Left ventricle myocardium inferior (tissue), 1 donor: Measurements from ENCODE around the gene MAP2K1. TPM values are rescaled to one million over a fixed set of nuclear protein-coding genes. Genes with fewer than 3 reads are reported as not detected.
"Not testable (repeated sequence)": the region's sequence is repeated elsewhere in the genome, so short reads cannot be mapped to it uniquely, and the experiment has no call there.

Source experiments
- DNase-seq: peaks from one replicate; pipeline ENCODE4 v3.0.0-alpha.2; 2020
- H3K27ac ChIP-seq: fragments of 200-600 bp; replicated peaks from 2 replicates; pipeline ENCODE4 v1.8.0; 2021
- H3K27me3 ChIP-seq: fragments of 200-600 bp; 2 replicates; pipeline ENCODE4 v1.8.0; 2021; ENCODE audit warnings: low read depth
- H3K36me3 ChIP-seq: fragments of 200-600 bp; 2 replicates; pipeline ENCODE4 v1.8.0; 2021
- H3K4me1 ChIP-seq: fragments of 200-600 bp; 2 replicates; pipeline ENCODE4 v1.8.0; 2021
- H3K4me3 ChIP-seq: fragments of 200-600 bp; 2 replicates; pipeline ENCODE4 v1.8.0; 2021; ENCODE audit warnings: mild to moderate bottlenecking, moderate library complexity
- H3K9me3 ChIP-seq: fragments of 200-600 bp; replicated peaks from 2 replicates; pipeline ENCODE4 v1.8.0; 2021
- intact Hi-C: fragments of 100-400 bp; cut with micrococcal nuclease; formaldehyde crosslinking; loops from one replicate; pipeline ENCODE4 v1.11.0; 2022
- total RNA-seq: library from RNA; stranded (reverse); fragmentation: NEBNext Ultra II Directional; extraction: Animal tissue kit (Norgen Biotek cat#: 25700); gene quantifications from one replicate; pipeline ENCODE4 v1.2.1, GENCODE V29; 2021
- TF ChIP-seq, protein P1 (sequence below): fragments of 200-600 bp; IDR thresholded peaks from 2 replicates; pipeline ENCODE4 v1.8.0; 2021; ENCODE audit warnings: antibody characterized with exemption, mild to moderate bottlenecking, borderline replicate concordance
- donor health status: DM: no; HTN: yes; CAD: no; lungs with severe emphysema.

Gene MAP2K1
- total RNA-seq, 1 donor from 2014 or later, result 44.9 TPM

DNA sequence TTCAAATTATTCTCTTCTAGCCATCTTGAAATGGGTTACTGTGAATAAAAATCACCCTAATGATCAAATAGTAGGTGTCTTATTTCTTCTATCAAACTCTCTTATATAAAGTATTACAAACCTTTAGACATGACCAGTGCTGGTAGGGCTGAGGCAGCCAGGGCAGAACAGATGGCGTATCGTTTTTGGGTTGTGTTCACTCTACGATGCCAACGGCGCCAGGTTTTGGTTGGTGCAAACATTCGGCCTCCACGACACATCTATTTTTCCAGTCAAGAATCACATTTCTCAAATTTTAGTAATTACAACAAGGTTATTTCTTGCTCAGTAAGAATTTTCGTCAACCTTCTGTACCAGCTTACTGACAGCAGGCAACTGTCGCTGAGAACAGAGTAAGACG, 115.8 kb downstream of the MAP2K1 start:
- H3K36me3 ChIP-seq, result peaks cover 56% of the 10 kb centered on the region
- no peaks in the 10 kb centered on the region for H3K27me3 ChIP-seq
- peaks cover 52% of the 10 kb centered on the region for H3K4me1 ChIP-seq
- TF ChIP-seq, protein P1, sequence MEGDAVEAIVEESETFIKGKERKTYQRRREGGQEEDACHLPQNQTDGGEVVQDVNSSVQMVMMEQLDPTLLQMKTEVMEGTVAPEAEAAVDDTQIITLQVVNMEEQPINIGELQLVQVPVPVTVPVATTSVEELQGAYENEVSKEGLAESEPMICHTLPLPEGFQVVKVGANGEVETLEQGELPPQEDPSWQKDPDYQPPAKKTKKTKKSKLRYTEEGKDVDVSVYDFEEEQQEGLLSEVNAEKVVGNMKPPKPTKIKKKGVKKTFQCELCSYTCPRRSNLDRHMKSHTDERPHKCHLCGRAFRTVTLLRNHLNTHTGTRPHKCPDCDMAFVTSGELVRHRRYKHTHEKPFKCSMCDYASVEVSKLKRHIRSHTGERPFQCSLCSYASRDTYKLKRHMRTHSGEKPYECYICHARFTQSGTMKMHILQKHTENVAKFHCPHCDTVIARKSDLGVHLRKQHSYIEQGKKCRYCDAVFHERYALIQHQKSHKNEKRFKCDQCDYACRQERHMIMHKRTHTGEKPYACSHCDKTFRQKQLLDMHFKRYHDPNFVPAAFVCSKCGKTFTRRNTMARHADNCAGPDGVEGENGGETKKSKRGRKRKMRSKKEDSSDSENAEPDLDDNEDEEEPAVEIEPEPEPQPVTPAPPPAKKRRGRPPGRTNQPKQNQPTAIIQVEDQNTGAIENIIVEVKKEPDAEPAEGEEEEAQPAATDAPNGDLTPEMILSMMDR, result no peak
- no peak for DNase-seq
- intact Hi-C loops, result no loop called here
- H3K9me3 ChIP-seq, result no peaks in the 10 kb centered on the region
- H3K4me3 ChIP-seq, result no peak overlapping the region
- H3K27ac ChIP-seq, result no peak overlapping the region

DNA sequence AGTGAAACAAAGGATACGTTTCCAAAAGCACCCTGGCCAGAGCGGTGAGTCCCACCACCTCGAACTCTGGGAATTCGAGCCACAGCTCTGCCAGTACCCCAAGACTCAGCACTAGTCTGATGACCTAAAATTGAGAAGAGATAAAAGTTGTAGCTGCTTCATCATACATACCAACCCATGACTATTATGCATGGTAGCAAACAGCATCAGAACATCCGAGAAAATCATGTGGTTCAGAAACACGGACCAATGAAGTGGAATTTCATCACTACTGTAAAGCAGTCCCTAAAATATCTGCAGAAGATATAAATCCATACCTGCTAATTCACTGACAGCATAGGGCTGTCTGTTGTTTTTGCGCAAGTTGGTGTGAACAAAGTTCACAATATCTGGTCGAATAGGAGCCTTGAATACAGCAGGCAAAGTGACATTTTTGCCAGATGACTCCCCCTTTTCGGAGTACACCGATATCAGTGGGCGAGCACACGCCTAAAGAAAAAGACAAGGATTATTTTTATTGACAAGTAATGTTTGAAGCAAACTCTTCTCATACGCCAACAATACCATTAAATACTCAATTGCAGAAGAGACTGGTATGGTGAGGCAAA, 116.4 kb downstream of the MAP2K1 start:
- peaks cover 53% of the 10 kb centered on the region for H3K36me3 ChIP-seq
- H3K9me3 ChIP-seq, DNase-seq, intact Hi-C loops, H3K27me3 ChIP-seq: not testable (repeated sequence)
- H3K4me3 ChIP-seq, result peak overlapping the region; percentile 81
- H3K4me1 ChIP-seq, result peaks cover 47% of the 10 kb centered on the region
- H3K27ac ChIP-seq, result peak overlapping the region; percentile 92

DNA sequence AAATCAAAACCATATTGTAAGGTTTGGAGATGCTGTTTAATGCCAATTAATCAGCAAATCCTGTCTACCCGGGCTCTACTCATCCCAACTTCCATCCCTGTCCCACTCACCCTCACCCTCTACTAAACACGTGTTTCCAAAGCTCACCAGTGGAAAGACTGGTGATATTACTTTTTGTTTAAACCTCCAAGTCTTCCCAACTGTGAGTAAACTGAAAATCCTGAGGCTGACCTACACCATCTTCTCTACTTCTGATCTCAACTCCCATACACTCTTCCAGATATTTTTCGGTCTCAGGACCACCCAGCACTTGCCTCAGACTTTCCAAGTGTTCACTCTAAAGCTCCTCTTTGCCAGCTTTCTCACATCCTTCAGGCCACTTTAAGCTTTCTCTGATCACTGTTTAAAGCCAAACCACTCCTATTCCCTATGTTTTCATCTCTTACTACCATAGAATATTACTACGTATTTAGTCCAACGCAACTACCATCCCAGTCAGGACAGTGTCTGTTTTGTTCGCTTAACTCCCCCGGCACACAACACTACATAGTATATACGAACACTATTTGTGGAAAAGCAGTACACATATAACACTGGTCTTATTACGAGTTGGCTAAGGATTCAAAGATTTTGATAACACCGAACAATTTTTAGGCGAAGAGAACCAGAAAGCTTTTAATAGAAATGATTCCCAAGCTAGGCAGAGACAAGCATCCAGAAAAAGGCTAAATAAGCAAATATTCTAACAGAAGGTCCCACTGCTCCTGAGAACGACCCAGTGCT, 117.3 kb downstream of the MAP2K1 start:
- peaks cover 45% of the 10 kb centered on the region for H3K36me3 ChIP-seq
- TF ChIP-seq, protein P1, result no peak
- no peaks in the 10 kb centered on the region for H3K27me3 ChIP-seq
- intact Hi-C loops, result no loop called here
- H3K4me1 ChIP-seq, result peaks cover 38% of the 10 kb centered on the region
- no peak for DNase-seq
- H3K27ac ChIP-seq, result peak overlapping the region; percentile 92
- H3K9me3 ChIP-seq, result no peaks in the 10 kb centered on the region
- peak overlapping the region; percentile 81 for H3K4me3 ChIP-seq

DNA sequence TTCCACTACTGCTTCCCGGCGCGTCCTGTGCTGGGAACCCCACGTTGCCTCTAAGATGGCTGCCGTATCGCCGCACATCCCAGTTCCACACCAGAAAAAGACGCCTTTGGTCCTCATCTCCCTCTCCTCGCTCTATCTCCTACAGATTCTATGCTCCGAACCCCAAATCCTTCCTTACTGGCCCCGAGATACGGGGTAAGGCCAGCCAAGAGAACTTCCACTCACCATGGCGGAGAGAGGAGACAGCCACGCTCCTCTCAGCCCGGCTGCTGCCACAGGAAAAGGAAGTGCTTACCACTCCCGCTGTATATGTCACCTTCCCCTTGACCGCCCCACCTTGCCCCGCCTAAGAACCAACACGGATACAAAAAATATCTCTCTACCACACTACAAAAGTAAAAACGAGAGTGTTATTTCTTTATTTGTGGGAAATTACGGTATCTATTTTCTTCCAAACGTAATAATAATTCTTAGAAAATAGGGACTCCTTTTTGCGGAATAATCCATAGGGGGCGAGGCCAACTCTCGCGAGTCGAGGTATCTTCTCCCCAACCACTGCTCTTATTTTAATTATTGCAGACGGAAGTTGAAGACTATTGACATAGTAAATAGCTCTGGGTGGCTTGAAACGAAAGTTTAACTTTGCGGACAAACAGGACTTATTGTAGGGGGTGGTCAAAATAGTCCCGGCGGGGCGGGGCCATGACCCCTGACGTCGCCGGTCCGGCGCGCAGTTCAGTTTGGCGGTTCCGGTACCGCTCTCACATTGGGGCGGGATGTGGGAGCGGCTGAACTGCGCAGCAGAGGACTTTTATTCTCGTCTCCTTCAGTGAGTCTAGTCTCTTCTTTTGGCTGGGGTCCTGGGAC, 118.1 kb downstream of the MAP2K1 start, which contains the start of the genes RPL4 and ZWILCH:
Gene RPL4 (minus strand): TSS at position 293 of the 867 bp plus-strand sequence. CDS start 65 bp downstream, at position 228.
Gene ZWILCH (plus strand): TSS at position 764 of the 867 bp plus-strand sequence. CDS start 13 bp downstream, at position 777.
- Histone ChIP-seq H3K4me3 (peak within 1 kb of the TSS; percentile 81), H3K9me3 (no peaks in the 10 kb centered on the region), H3K36me3 (peaks cover 37% of the 10 kb centered on the region), H3K27me3 (no peaks in the 10 kb centered on the region), H3K4me1 (peaks cover 38% of the 10 kb centered on the region), H3K27ac (peak within 1 kb of the TSS; percentile 92)
- peak; percentile 81 for DNase-seq
- intact Hi-C loops, result no loop called here
- TF ChIP-seq, protein P1, result no peak

DNA sequence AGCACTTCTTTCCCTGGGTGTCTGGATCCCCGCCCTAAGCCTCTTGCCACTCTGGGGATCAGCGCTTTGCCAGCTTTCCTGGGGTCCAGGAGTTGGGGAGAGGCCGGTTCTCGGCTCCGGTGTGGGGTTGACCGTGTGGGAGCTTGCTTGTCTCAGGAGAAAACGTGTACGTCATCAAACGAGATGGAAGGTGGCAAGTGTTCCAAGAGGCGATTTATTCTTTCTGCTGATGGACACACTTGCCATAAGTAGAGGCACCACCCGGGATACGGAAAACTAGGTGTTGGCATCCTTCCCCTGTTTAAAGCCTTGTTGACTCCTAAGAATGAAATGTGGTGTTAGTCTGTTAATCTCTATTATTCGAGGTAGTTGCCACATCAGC, 118.7 kb downstream of the MAP2K1 start:
- intact Hi-C loops, result no loop called here
- Histone ChIP-seq H3K4me3 (peak overlapping the region; percentile 81), H3K27me3 (no peaks in the 10 kb centered on the region), H3K27ac (peak overlapping the region; percentile 92), H3K4me1 (peaks cover 38% of the 10 kb centered on the region), H3K36me3 (peaks cover 31% of the 10 kb centered on the region), H3K9me3 (no peaks in the 10 kb centered on the region)
- TF ChIP-seq, protein P1, result no peak
- DNase-seq, result no peak
